Heart left ventricle (tissue), 16 donors: Measurements from ENCODE around the gene FAM170B. TPM values are rescaled to one million over a fixed set of nuclear protein-coding genes. Genes with fewer than 3 reads are reported as not detected.

ENCODE experiments used
- ATAC-seq, 4 donors: fragments of 200-7000 bp; cut with Tn5 transposase; one replicate each; pipeline ENCODE4 v1.9.1; 2020 to 2022; ENCODE audit warnings: moderate library complexity in 4 of 4, mild to moderate bottlenecking in 3 of 4, moderate number of reproducible peaks in 1 of 4
- DNase-seq, 5 donors: peaks; one replicate each; pipeline ENCODE4 v3.0.0-alpha.2; 2020
- H3K27ac ChIP-seq, 12 donors: fragments of 200-600 bp; sonication (generic) in 4 of 12; one replicate each; pipeline versions ENCODE4 v1.5.0 to v1.8.0; 2016 to 2022; ENCODE audit warnings: mild to moderate bottlenecking in 2 of 12
- H3K27me3 ChIP-seq, 9 donors: fragments of 200-600 bp; sonication (generic) in 2 of 9; one replicate each; pipeline versions ENCODE4 v1.5.1 to v1.8.0; 2016 to 2022; ENCODE audit warnings: mild to moderate bottlenecking in 3 of 9
- H3K36me3 ChIP-seq, 9 donors: fragments of 200-600 bp; sonication (generic) in 2 of 9; one replicate each; pipeline versions ENCODE4 v1.5.0 to v1.8.0; 2018 to 2022; ENCODE audit warnings: mild to moderate bottlenecking in 2 of 9
- H3K4me1 ChIP-seq, 12 donors: fragments of 200-600 bp; sonication (generic) in 4 of 12; one replicate each; pipeline versions ENCODE4 v1.5.0 to v1.8.0; 2016 to 2022; ENCODE audit warnings: mild to moderate bottlenecking in 3 of 12
- H3K4me3 ChIP-seq, 12 donors: fragments of 200-600 bp; sonication (generic) in 4 of 12; one replicate each; pipeline versions ENCODE4 v1.5.0 to v1.8.0; 2017 to 2022; ENCODE audit warnings: mild to moderate bottlenecking in 9 of 12, moderate library complexity in 4 of 12
- H3K9me3 ChIP-seq, 12 donors: fragments of 200-600 bp; sonication (generic) in 4 of 12; one replicate each; pipeline versions ENCODE4 v1.5.0 to v1.8.0; 2016 to 2022; ENCODE audit warnings: mild to moderate bottlenecking in 1 of 12
- CTCF ChIP-seq, 12 donors: fragments of 200-600 bp; sonication (generic) in 4 of 12; IDR thresholded peaks; one replicate each; pipeline versions ENCODE4 v1.5.0 to v1.8.0; 2018 to 2022; ENCODE audit warnings: antibody characterized with exemption in 12 of 12, mild to moderate bottlenecking in 5 of 12
- POLR2A ChIP-seq, 2 donors: fragments of 450-650 bp; IDR thresholded peaks; one replicate each; pipeline ENCODE4 v1.6.1; 2017; ENCODE audit warnings: antibody characterized with exemption in 2 of 2, mild to moderate bottlenecking in 2 of 2, moderate library complexity in 2 of 2
- WGBS, 4 donors: extraction: QIAGEN DNeasy Blood & Tissue Kit in 2 of 4; methylation state at CpG; one replicate each; pipeline versions ENCODE4 v1.1.5 to v1.1.7; 2013 to 2018; 5-methylcytosine and 5-hydroxymethylcytosine counted together
- intact Hi-C, 10 donors: fragments of 100-400 bp; cut with DNase I; formaldehyde crosslinking; loops; one replicate each; pipeline versions ENCODE4 v1.11.1 to v1.14.2; 2022
- polyA plus RNA-seq, 2 donors: library from polyadenylated mRNA; stranded (reverse); fragments of 200-250 nt; gene quantifications; one replicate each; pipeline ENCODE4 v1.2.3, GENCODE V29; 2013
- total RNA-seq, 9 donors: library from RNA; depleted of rRNA in 2 of 9; stranded (reverse); fragments of >200 nt in 2 of 9; fragmentation: NEBNext Ultra II Directional in 3 of 9; extraction: Animal tissue kit (Norgen Biotek cat#: 25700) in 3 of 9; gene quantifications; one replicate each; pipeline versions ENCODE4 v1.1.0 to v1.2.4, GENCODE V29; 2016 to 2023
- donor health status: ischemic (EF 13 %, LVEDD 7.1; RV severe dilation, severe dysfunction).
- donor health status: healthy with polysubstance abuse.
- donor health status: DM: no; HTN: yes; CAD: no.
- donor health status: DM: no; HTN: no; CAD: no.
- donor health status: ischemic (EF 25% LVEDD 6.9; RV normal size, moderate dysfunction).
- donor health status: ischemic (EF 25% LVEDD 5.7; RV mildly dilated, moderate dysfunction).
- donor health status: healthy.
- donor health status: DM: yes; HTN: yes; CAD: no.
- donor health status: ischemic (EF 35%, LVEDD 5.7; RV mildly dilated, moderate dysfunction).
- donor health status: nonischemic (EF 11% LVEDD 7.7; RV severe dilation, severe dysfunction).
- donor health status: DM: yes; HTN: yes; CAD: no.
- donor health status: PGD.
- donor health status: ischemic (EF 29% LVEDD 5.4; RV normal size, mild dysfunction).
- donor health status: nonischemic (EF 23%, LVEDD 6.1; RV moderate dilation, normal function).

FAM170B gene
- total and polyA plus RNA-seq, 11 donors = not detected

DNA sequence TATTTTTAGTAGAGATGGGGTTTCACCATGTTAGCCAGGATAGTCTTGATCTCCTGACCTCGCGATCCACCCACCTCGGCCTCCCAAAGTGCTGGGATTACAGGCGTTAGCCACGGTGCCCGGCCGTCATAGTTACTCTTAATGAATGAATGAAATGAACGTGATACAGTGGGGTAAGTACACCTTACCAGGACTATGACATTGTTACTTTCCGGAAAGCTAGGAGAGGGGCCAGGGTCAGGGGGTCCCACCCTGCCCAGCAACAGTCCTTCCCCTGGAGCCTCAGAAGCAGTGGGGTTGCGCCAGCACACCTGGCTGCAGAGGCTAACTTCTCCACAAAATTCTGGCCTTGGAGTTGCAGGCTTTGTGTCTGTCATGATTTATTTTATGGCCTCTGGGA, 39.9 kb downstream of the FAM170B start:
- 90 to 97% (median 94%) methylated on average over 10 of the region's 10 CpGs for WGBS, 4 donors
- Histone ChIP-seq H3K36me3 (peaks cover 0 to 5% (median 0%) of the 10 kb centered on the region in 9 donors), H3K27me3 (no peaks in the 10 kb centered on the region), H3K4me3 (no peak overlapping the region), H3K27ac (peak overlapping the region in 3 of 12 donors; percentile 9 to 39 (median 23)), H3K9me3 (no peaks in the 10 kb centered on the region), H3K4me1 (peaks cover 3 to 81% (median 35%) of the 10 kb centered on the region in 12 donors)
- intact Hi-C loops = no loop called here
- DNase-seq (no peak), ATAC-seq (no peak)
- TF ChIP-seq CTCF (IDR thresholded peaks at IDR 0.05) = no peak
- no peak for TF ChIP-seq POLR2A (IDR thresholded peaks at IDR 0.05)

DNA sequence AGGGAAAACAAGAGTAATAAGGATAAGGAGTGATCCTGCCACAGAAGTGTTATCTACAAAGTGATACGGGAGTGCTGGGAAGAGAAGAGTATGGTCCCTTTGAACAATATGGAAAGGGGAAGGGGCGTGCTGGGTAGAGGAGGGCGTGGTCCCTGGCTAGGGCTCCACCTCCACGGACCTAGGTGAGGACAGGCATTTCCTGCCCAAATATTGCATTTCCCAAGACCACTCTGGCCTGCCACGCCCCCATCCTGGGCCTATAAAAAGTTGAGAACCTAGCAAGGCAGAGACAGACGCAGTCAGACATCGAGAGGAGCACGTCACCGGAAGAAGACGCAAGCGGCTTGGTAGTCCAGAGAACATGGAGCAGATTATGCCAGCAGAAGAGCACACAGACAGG, 41.3 kb downstream of the FAM170B start:
- H3K4me1 ChIP-seq = peaks cover 6 to 84% (median 35%) of the 10 kb centered on the region in 12 donors
- 91 to 95% (median 93%) methylated on average over 11 of the region's 11 CpGs for WGBS, 4 donors

DNA sequence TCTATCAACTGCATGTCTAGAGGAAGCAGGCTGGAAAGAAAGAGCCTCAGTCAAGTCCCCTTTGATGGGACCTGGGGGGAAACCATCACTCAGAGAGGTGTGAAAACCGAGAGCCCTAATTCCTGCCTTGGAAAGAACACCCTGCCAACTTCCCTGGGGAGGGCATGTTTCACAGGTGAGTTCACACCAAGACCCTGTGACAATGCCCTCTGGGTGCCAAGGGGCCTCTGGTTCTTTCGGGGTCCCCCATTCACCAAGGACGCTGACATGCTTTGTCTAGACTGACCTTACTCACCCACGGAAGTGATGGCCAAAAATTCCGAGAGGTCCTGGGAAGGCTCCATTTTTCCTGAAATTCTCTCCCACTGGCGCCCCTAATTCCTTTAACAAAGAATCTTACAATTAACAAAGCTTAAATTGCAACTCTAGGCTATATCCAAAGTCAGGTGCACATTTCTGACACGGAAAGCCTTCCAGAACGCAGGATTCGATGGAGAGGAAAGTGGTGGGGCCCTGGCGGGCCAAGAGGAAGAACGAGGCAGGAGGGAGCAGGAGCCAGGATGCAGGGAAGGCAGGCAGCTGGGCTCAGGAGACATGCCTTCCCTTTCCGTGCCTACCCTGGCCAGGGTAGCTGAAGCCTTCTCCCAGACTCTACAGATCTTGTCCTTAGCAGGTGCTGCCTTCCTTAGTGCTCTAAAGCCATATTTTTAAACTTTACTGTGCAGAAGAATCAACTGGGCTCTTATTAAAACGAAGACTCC, 42.2 kb downstream of the FAM170B start:
- no peak for DNase-seq
- TF ChIP-seq CTCF (IDR thresholded peaks at IDR 0.05) (no peak), POLR2A (IDR thresholded peaks at IDR 0.05) (no peak)
- peak overlapping the region in 1 of 12 donors; percentile 13 for H3K27ac ChIP-seq

More for the DNA sequence above, 41.3 kb downstream of the FAM170B start:
- no peak for ATAC-seq
- intact Hi-C loops = no loop called here
- no peaks in the 10 kb centered on the region for H3K27me3 ChIP-seq
- peaks cover 0 to 2% (median 0%) of the 10 kb centered on the region in 12 donors for H3K9me3 ChIP-seq
- H3K4me3 ChIP-seq = no peak overlapping the region
- no peak for DNase-seq
- TF ChIP-seq CTCF (IDR thresholded peaks at IDR 0.05) (no peak), POLR2A (IDR thresholded peaks at IDR 0.05) (no peak)
- H3K27ac ChIP-seq = no peak overlapping the region
- H3K36me3 ChIP-seq = no peaks in the 10 kb centered on the region

GRCh38 chr10:49090696-49091380, 43.0 kb downstream of the FAM170B start:
- intact Hi-C loops = no loop called here
- DNase-seq (no peak), ATAC-seq (no peak)
- H3K4me3 ChIP-seq = no peak overlapping the region
- H3K36me3 ChIP-seq = peaks cover 0 to 10% (median 0%) of the 10 kb centered on the region in 9 donors
- no peaks in the 10 kb centered on the region for H3K27me3 ChIP-seq
- H3K27ac ChIP-seq = peak overlapping the region in 5 of 12 donors; percentile 13 to 58 (median 51)
- WGBS, 4 donors = 78 to 89% (median 83%) methylated on average over 5 to 6 of the region's 6 CpGs
- TF ChIP-seq POLR2A (IDR thresholded peaks at IDR 0.05) (no peak), CTCF (IDR thresholded peaks at IDR 0.05) (no peak)
- peaks cover 6 to 68% (median 30%) of the 10 kb centered on the region in 12 donors for H3K4me1 ChIP-seq
- H3K9me3 ChIP-seq = peaks cover 0 to 15% (median 9%) of the 10 kb centered on the region in 12 donors

More for the DNA sequence above, 42.2 kb downstream of the FAM170B start:
- Histone ChIP-seq H3K27me3 (no peaks in the 10 kb centered on the region), H3K4me3 (no peak overlapping the region), H3K4me1 (peaks cover 6 to 76% (median 35%) of the 10 kb centered on the region in 12 donors), H3K9me3 (peaks cover 0 to 10% (median 7%) of the 10 kb centered on the region in 12 donors), H3K36me3 (peaks cover 0 to 2% (median 0%) of the 10 kb centered on the region in 9 donors)
- no peak for ATAC-seq
- WGBS, 4 donors = 87 to 96% (median 94%) methylated on average over 13 of the region's 13 CpGs
- intact Hi-C loops = no loop called here
